Neuronal stem cell (in vitro differentiated cells): ENCODE measurements around the gene PPP1R3E.

Source experiments
- DNase-seq: peaks from one replicate; pipeline ENCODE4 v3.0.0-alpha.2; 2013; ENCODE audit warnings: low spot score
- H2AFZ ChIP-seq: one replicate; pipeline ENCODE4 v1.6.1; 2013; ENCODE audit warnings: mild to moderate bottlenecking, low read length, inconsistent platforms
- H2AK5ac ChIP-seq: 2 replicates; pipeline ENCODE4 v1.6.1; 2013; ENCODE audit warnings: low read depth, mild to moderate bottlenecking, inconsistent platforms, low read length, moderate library complexity, mixed read lengths
- H2BK120ac ChIP-seq: 2 replicates; pipeline ENCODE4 v1.6.1; 2013; ENCODE audit warnings: low read depth, mild to moderate bottlenecking, inconsistent platforms, low read length, moderate library complexity, mixed read lengths
- H2BK12ac ChIP-seq: one replicate; pipeline ENCODE4 v1.6.1; 2013; ENCODE audit warnings: low read length, inconsistent platforms
- H2BK15ac ChIP-seq: 2 replicates; pipeline ENCODE4 v1.6.1; 2013; ENCODE audit warnings: mild to moderate bottlenecking, low read length, inconsistent platforms, mixed read lengths
- H2BK5ac ChIP-seq: one replicate; pipeline ENCODE4 v1.6.1; 2013; ENCODE audit warnings: inconsistent platforms, mild to moderate bottlenecking, low read length, moderate library complexity
- H3K14ac ChIP-seq: one replicate; pipeline ENCODE4 v1.6.1; 2013; ENCODE audit warnings: low read length, inconsistent platforms
- H3K18ac ChIP-seq: 2 replicates; pipeline ENCODE4 v1.6.1; 2013; ENCODE audit warnings: low read length, inconsistent platforms
- H3K23ac ChIP-seq: 2 replicates; pipeline ENCODE4 v1.6.1; 2013; ENCODE audit warnings: low read depth, mild to moderate bottlenecking, mixed read lengths, low read length, inconsistent platforms; ENCODE audit not compliant: poor library complexity
- H3K27ac ChIP-seq: replicated peaks from 3 replicates; pipeline ENCODE4 v1.5.1; 2013; ENCODE audit warnings: low read length, inconsistent platforms
- H3K27me3 ChIP-seq, 3 experiments: 2 replicates each; pipeline ENCODE4 v1.6.1; 2013; ENCODE audit warnings: low read length in 3 of 3, mild to moderate bottlenecking in 2 of 3, inconsistent platforms in 1 of 3, low read depth in 1 of 3, mixed read lengths in 1 of 3, moderate library complexity in 1 of 3; ENCODE audit not compliant: control insufficient read depth in 3 of 3, insufficient read depth in 3 of 3
- H3K36me3 ChIP-seq, 2 donors: replicated peaks in 1 of 2; 2 replicates each; pipeline ENCODE4 v1.6.1; 2013; ENCODE audit warnings: low read length in 2 of 2; ENCODE audit not compliant: control insufficient read depth in 2 of 2, insufficient read depth in 2 of 2
- H3K4ac ChIP-seq: 2 replicates; pipeline ENCODE4 v1.6.1; 2013; ENCODE audit warnings: inconsistent platforms, mild to moderate bottlenecking, low read length, moderate library complexity
- H3K4me1 ChIP-seq, 2 donors: 1 replicate in 1 of 2; 2 replicates in 1 of 2; pipeline ENCODE4 v1.6.1; 2013; ENCODE audit warnings: low read length in 2 of 2, low read depth in 1 of 2; ENCODE audit not compliant: control insufficient read depth in 2 of 2, insufficient read depth in 1 of 2
- H3K4me2 ChIP-seq: one replicate; pipeline ENCODE4 v1.6.1; 2013; ENCODE audit warnings: mild to moderate bottlenecking, low read length, inconsistent platforms; ENCODE audit not compliant: insufficient read depth, poor library complexity, severe bottlenecking
- H3K4me3 ChIP-seq, 2 donors: 2 replicates each; pipeline ENCODE4 v1.5.1; 2013; ENCODE audit warnings: low read length in 2 of 2, mild to moderate bottlenecking in 2 of 2, inconsistent platforms in 1 of 2, moderate library complexity in 1 of 2
- H3K79me1 ChIP-seq: one replicate; pipeline ENCODE4 v1.6.1; 2013; ENCODE audit warnings: low read depth, mild to moderate bottlenecking, inconsistent platforms, low read length, moderate library complexity
- H3K9ac ChIP-seq: one replicate; pipeline ENCODE4 v1.6.1; 2013; ENCODE audit warnings: mild to moderate bottlenecking, low read depth, low read length, inconsistent platforms; ENCODE audit not compliant: poor library complexity
- H3K9me3 ChIP-seq, 2 donors: replicated peaks in 1 of 2; 2 replicates each; pipeline versions ENCODE3 to v1.6.1; 2013; ENCODE audit warnings: low read length in 2 of 2, mild to moderate bottlenecking in 2 of 2, inconsistent platforms in 1 of 2, low read depth in 1 of 2, mixed read lengths in 1 of 2, moderate library complexity in 1 of 2; ENCODE audit not compliant: control insufficient read depth in 2 of 2, insufficient read depth in 1 of 2
- H4K8ac ChIP-seq: one replicate; pipeline ENCODE4 v1.6.1; 2013; ENCODE audit warnings: low read depth, mild to moderate bottlenecking, inconsistent platforms, low read length, moderate library complexity
- H4K91ac ChIP-seq: one replicate; pipeline ENCODE4 v1.6.1; 2013; ENCODE audit warnings: low read length, low read depth, mild to moderate bottlenecking, inconsistent platforms; ENCODE audit not compliant: poor library complexity
- whole genome bisulfite sequencing, 2 donors: extraction: QIAGEN DNeasy Blood & Tissue Kit; methylation state at CpG; one replicate each; pipeline ENCODE4 v1.1.7; 2013; ENCODE audit warnings: missing lambda C conversion rate in 2 of 2, mixed read lengths in 1 of 2; ENCODE audit not compliant: insufficient read length in 2 of 2, insufficient replicate concordance in 1 of 2; ENCODE audit errors: extremely low coverage in 2 of 2; 5-methylcytosine and 5-hydroxymethylcytosine counted together

PPP1R3E gene

DNA sequence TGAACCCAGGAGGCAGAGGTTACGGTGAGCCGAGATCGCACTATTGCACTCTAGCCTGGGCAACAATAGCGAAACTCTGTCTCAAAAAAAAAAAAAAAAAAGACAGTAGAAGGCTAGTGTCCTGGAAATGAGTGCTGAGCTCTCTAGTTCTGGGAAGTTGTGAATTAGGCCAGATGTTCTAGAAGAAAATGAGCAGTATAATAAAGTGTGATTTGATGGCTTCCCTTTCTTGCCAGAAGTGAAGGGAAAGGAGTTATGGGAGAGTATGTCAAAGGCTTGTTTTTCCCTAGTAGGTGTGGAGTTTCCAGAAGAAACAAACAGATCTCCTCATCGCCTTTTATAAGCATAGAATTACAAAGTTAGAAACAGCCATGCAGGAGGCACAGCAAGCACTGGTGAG lies 44.4 kb downstream of the PPP1R3E start:
- H3K36me3 ChIP-seq, result no peaks in the 10 kb centered on the region
- H3K4me1 ChIP-seq, result no peaks in the 10 kb centered on the region
- no peak overlapping the region for H2AFZ ChIP-seq
- H3K27ac ChIP-seq, result no peak overlapping the region
- no peak overlapping the region for H2BK12ac ChIP-seq
- H3K27me3 ChIP-seq, result no peaks in the 10 kb centered on the region
- no peak overlapping the region for H2BK5ac ChIP-seq
- H3K9me3 ChIP-seq, result no peaks in the 10 kb centered on the region
- no CpG with 5 or more reads among the region's 5 CpGs for WGBS, 2 donors
- DNase-seq, result no peak
- H3K4me2 ChIP-seq, result no peak overlapping the region
- H3K14ac ChIP-seq, result no peak overlapping the region
- no peak overlapping the region for H2AK5ac ChIP-seq
- no peak overlapping the region for H4K8ac ChIP-seq
- H3K18ac ChIP-seq, result no peak overlapping the region
- H2BK120ac ChIP-seq, result no peak overlapping the region
- no peak overlapping the region for H4K91ac ChIP-seq
- no peaks in the 10 kb centered on the region for H3K79me1 ChIP-seq
- H3K9ac ChIP-seq, result no peak overlapping the region
- no peak overlapping the region for H3K23ac ChIP-seq
- no peak overlapping the region for H3K4ac ChIP-seq
- no peak overlapping the region for H3K4me3 ChIP-seq
- no peak overlapping the region for H2BK15ac ChIP-seq

GRCh38 chr14:23252420-23253333 lies 50.0 kb downstream of the PPP1R3E start:
- Histone ChIP-seq H3K36me3 (no peaks in the 10 kb centered on the region), H3K27ac (no peak overlapping the region)

DNA sequence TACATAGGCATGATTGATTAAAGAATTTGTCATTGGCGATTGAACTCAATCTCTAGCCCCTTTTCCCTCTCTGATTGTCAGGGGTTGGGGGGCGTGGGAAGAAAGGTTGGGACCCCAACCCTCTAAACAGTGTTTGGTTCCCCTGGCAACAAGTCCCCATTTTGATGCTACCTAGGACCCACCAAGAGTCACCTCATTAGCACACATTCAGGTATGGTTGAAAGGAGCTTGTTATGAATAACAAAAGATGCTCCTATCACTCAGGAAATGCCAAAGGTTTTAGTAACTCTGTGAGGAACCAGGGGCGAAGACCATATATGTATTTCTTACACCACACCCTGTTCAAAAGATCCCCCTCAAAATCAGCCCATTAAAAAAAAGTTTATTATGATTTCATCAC lies 50.7 kb downstream of the PPP1R3E start:
- H3K27me3 ChIP-seq, result no peaks in the 10 kb centered on the region
- no peak overlapping the region for H2BK120ac ChIP-seq
- H2BK12ac ChIP-seq, result no peak overlapping the region
- H3K4me3 ChIP-seq, result no peak overlapping the region
- no peak overlapping the region for H3K4me2 ChIP-seq
- H4K8ac ChIP-seq, result no peak overlapping the region
- H3K18ac ChIP-seq, result no peak overlapping the region
- H3K79me1 ChIP-seq, result no peaks in the 10 kb centered on the region
- H3K14ac ChIP-seq, result no peak overlapping the region
- H3K9me3 ChIP-seq, result no peaks in the 10 kb centered on the region
- no peaks in the 10 kb centered on the region for H3K36me3 ChIP-seq
- H3K23ac ChIP-seq, result no peak overlapping the region
- no peak overlapping the region for H2AK5ac ChIP-seq
- H3K4me1 ChIP-seq, result peaks cover 1 to 6% of the 10 kb centered on the region in 2 donors
- H3K9ac ChIP-seq, result no peak overlapping the region
- no peak overlapping the region for H3K4ac ChIP-seq
- no peak overlapping the region for H2BK5ac ChIP-seq
- no peak overlapping the region for H2AFZ ChIP-seq
- DNase-seq, result no peak
- WGBS, 2 donors, result no CpG with 5 or more reads among the region's 3 CpGs
- H4K91ac ChIP-seq, result no peak overlapping the region
- H2BK15ac ChIP-seq, result no peak overlapping the region
- no peak overlapping the region for H3K27ac ChIP-seq

More at GRCh38 chr14:23252420-23253333, 50.0 kb downstream of the PPP1R3E start:
- Histone ChIP-seq H3K4me2 (no peak overlapping the region), H4K8ac (no peak overlapping the region), H3K9ac (no peak overlapping the region), H3K27me3 (no peaks in the 10 kb centered on the region), H2BK12ac (no peak overlapping the region), H4K91ac (no peak overlapping the region), H2AK5ac (no peak overlapping the region), H3K4ac (no peak overlapping the region), H3K79me1 (no peaks in the 10 kb centered on the region), H3K14ac (no peak overlapping the region), H3K4me3 (no peak overlapping the region), H2AFZ (no peak overlapping the region), H2BK15ac (no peak overlapping the region), H2BK120ac (no peak overlapping the region), H3K9me3 (no peaks in the 10 kb centered on the region), H3K18ac (no peak overlapping the region), H3K4me1 (peaks cover 1 to 6% of the 10 kb centered on the region in 2 donors), H3K23ac (no peak overlapping the region), H2BK5ac (no peak overlapping the region)
- no peak for DNase-seq
- no CpG with 5 or more reads among the region's 4 CpGs for WGBS, 2 donors

- no peak overlapping the region for H3K14ac ChIP-seq
- H3K9ac ChIP-seq, result no peak overlapping the region
- no peak overlapping the region for H3K23ac ChIP-seq
- DNase-seq, result no peak
- H3K4ac ChIP-seq, result no peak overlapping the region
- no peak overlapping the region for H3K4me3 ChIP-seq
- no peak overlapping the region for H2BK15ac ChIP-seq
- H3K79me1 ChIP-seq, result no peaks in the 10 kb centered on the region
- no peak overlapping the region for H2BK5ac ChIP-seq
- H3K9me3 ChIP-seq, result no peaks in the 10 kb centered on the region
- H3K27ac ChIP-seq, result no peak overlapping the region
- no peak overlapping the region for H2AFZ ChIP-seq
- H2AK5ac ChIP-seq, result no peak overlapping the region
- H2BK120ac ChIP-seq, result no peak overlapping the region
- peaks cover 1 to 6% of the 10 kb centered on the region in 2 donors for H3K4me1 ChIP-seq
- no peak overlapping the region for H3K18ac ChIP-seq
- no peak overlapping the region for H3K4me2 ChIP-seq
- no peak overlapping the region for H4K91ac ChIP-seq
- H3K27me3 ChIP-seq, result no peaks in the 10 kb centered on the region
- 100% methylated on average over 1 of the region's 6 CpGs; no CpG with 5 or more reads in 1 of the 2 donors for WGBS, 2 donors
- H4K8ac ChIP-seq, result no peak overlapping the region
- H2BK12ac ChIP-seq, result no peak overlapping the region
- no peaks in the 10 kb centered on the region for H3K36me3 ChIP-seq
Observed at GRCh38 chr14:23249824-23250223, 52.8 kb downstream of the PPP1R3E start.
